ENCODE data around the gene LRIG1.

The LRIG1 gene

DNA sequence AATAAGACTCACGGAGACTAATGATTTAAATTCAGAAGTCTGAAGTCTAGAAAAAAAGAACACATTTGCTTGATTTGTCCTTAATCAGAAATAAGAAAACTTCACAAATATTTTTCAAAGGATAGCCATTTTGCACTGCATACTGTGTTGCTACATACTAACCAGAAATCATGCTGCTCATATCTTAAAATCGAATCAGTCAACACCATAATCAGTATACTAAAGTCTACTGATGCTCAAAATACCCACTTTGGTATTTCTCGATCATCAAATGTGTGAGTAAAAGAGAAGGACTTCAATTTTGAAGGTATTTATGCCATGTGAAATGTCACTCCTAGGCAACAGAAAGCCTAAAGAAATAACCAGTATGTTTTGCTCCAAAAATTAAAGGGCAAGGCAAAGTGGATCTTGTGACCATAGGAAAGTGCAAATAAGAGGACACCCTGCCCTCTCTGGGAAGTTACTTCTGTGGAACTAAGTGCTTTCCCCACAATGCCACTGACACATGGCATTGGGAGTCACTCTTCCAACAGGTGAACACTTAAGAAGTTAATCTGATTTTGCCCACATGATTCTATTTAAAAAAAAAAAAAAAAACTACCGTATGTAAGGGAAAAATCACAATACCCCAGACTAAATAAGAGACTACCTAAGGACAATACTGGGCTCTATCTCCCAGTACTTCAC, 2.7 kb downstream of the LRIG1 start:
- H3K27ac Mint-ChIP-seq: peak overlapping the region; percentile 24
- H3K36me3 Mint-ChIP-seq (ENCODE audit: low read depth): peaks cover 11% of the 10 kb centered on the region
- peaks cover 74% of the 10 kb centered on the region for H3K4me1 Mint-ChIP-seq (ENCODE audit: low read depth)
- DNase-seq (ENCODE audit: low spot score): no peak
- H3K4me3 Mint-ChIP-seq: peak overlapping the region; percentile 87
- peaks cover 12% of the 10 kb centered on the region for H3K27me3 Mint-ChIP-seq (ENCODE audit: low read depth)
- H3K9me3 Mint-ChIP-seq: no peaks in the 10 kb centered on the region

GRCh38 chr3:66497288-66497984, 3.4 kb downstream of the LRIG1 start:
- Mint-ChIP-seq H3K9me3 (no peaks in the 10 kb centered on the region), H3K4me3 (peak overlapping the region; percentile 87), H3K4me1 (ENCODE audit: low read depth) (peaks cover 74% of the 10 kb centered on the region), H3K27me3 (ENCODE audit: low read depth) (peaks cover 7% of the 10 kb centered on the region), H3K36me3 (ENCODE audit: low read depth) (peaks cover 11% of the 10 kb centered on the region), H3K27ac (peak overlapping the region; percentile 89)
- no peak for DNase-seq (ENCODE audit: low spot score)

DNA sequence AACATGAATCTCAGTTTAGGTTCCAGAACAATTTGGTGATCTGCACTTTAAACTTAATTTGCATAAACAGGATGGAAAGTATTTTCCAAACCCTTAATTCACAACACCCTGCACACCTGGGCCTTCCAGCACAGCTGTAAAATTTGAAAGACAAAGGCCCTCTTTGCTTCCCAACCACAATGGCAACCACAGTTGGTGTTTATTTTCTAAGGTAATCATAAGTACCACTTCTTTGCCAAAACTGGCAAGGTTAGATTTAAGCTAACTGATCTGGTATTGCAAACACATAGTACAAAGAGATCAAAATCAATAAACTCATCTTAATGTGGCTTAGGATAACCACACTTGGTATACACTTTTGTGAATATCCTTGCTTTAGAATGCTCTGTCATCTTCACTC, 4.1 kb downstream of the LRIG1 start:
- peaks cover 78% of the 10 kb centered on the region for H3K4me1 Mint-ChIP-seq (ENCODE audit: low read depth)
- peak overlapping the region; percentile 89 for H3K27ac Mint-ChIP-seq
- H3K4me3 Mint-ChIP-seq: peak overlapping the region; percentile 87
- no peak for DNase-seq (ENCODE audit: low spot score)
- no peaks in the 10 kb centered on the region for H3K9me3 Mint-ChIP-seq
- H3K36me3 Mint-ChIP-seq (ENCODE audit: low read depth): peaks cover 16% of the 10 kb centered on the region
- H3K27me3 Mint-ChIP-seq (ENCODE audit: low read depth): peaks cover 2% of the 10 kb centered on the region

- peaks cover 2% of the 10 kb centered on the region for H3K27me3 Mint-ChIP-seq (ENCODE audit: low read depth)
- H3K4me1 Mint-ChIP-seq (ENCODE audit: low read depth): peaks cover 78% of the 10 kb centered on the region
- DNase-seq (ENCODE audit: low spot score): no peak
- peak overlapping the region; percentile 87 for H3K4me3 Mint-ChIP-seq
- H3K27ac Mint-ChIP-seq: peak overlapping the region; percentile 73
- H3K9me3 Mint-ChIP-seq: no peaks in the 10 kb centered on the region
- H3K36me3 Mint-ChIP-seq (ENCODE audit: low read depth): peaks cover 16% of the 10 kb centered on the region
Observed at GRCh38 chr3:66496301-66496700, 4.5 kb downstream of the LRIG1 start.

DNA sequence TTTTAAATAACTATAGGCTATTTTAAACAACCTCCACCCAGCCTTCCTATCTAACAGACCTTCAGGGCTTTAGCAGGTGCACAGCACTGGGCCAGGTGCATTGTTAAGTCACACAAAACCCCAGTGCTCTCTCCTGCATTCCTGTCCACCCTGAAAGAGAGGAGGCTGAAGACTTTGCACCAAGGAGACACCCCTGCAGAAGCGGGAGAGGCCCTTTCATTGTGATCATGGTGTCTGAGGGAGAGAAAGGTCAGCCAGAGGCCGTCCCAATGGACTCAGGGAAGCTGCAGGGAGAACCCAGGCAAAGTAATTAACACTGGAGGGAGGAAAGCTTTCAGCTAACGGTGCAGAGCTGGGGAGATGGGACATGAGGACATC, 5.2 kb downstream of the LRIG1 start:
- DNase-seq (ENCODE audit: low spot score): no peak
- peaks cover 16% of the 10 kb centered on the region for H3K36me3 Mint-ChIP-seq (ENCODE audit: low read depth)
- H3K27ac Mint-ChIP-seq: no peak overlapping the region
- no peaks in the 10 kb centered on the region for H3K27me3 Mint-ChIP-seq (ENCODE audit: low read depth)
- H3K9me3 Mint-ChIP-seq: no peaks in the 10 kb centered on the region
- peak overlapping the region; percentile 87 for H3K4me3 Mint-ChIP-seq
- peaks cover 82% of the 10 kb centered on the region for H3K4me1 Mint-ChIP-seq (ENCODE audit: low read depth)

DNA sequence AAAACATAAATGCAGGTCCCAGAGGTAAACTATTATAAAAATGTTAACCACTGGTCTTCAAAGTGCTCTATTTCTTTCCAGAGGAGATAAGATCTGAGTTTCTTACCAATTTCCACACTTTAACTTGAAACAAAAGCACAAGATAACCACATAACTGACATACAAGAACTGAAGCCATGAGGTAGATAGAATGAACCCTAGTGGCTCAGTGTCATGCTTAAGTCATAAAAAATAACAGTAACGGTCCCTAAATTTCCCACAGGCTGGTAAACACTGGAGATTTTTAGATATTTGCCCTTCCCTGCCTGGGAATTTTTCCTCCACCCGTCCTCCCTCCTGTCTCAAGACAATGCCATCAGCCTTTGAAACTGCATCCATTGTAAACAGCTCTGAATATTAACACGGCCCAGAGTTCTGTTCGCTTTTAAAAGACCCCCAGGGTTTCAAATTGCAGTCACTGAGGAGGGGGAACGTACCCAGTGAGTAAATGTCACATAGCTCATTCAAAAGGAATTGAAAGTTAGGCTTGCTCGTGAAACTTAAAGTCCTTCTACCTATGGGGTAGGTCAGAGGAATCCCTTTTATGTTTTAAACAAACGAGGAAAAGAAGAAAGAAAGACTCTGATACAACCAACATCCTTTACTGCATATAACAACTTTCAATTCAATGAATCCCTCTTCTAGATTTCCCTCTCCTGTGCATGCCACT, 5.7 kb downstream of the LRIG1 start:
- Mint-ChIP-seq H3K4me3 (peak overlapping the region; percentile 87), H3K9me3 (no peaks in the 10 kb centered on the region), H3K27me3 (ENCODE audit: low read depth) (no peaks in the 10 kb centered on the region), H3K27ac (peak overlapping the region; percentile 84), H3K36me3 (ENCODE audit: low read depth) (peaks cover 18% of the 10 kb centered on the region), H3K4me1 (ENCODE audit: low read depth) (peaks cover 88% of the 10 kb centered on the region)
- no peak for DNase-seq (ENCODE audit: low spot score)

DNA sequence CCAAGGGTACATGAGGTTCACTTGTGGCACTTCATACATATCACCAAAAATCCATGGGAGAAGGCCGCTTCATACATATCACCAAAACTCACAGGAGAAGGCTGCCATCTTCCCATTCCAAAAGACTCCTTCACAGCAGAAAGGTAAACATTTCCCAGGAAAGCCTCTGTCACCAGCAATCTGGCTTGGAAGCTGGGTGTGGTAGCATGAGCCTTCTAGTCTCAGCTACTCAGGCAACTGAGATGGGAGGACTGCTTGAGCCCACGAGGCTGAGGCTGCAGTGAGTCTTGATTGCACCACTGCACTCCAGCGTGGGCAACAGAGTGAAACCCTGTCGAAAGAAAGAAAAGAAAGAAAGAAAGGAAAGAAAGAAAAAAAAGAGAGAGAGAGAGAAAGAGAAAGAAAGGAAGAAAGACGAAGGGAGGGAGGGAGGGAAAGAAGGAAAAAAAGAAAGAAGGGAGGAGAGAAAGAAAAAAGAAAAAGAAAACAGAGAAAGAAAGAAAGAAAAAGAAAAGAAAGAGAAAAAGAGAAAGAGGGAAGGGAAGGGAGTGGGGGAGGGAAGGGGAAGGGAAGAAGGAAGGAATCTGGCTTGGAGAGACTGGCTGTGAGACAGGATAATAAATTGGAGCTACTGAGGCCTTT, 7.2 kb downstream of the LRIG1 start:
- Mint-ChIP-seq H3K9me3 (no peaks in the 10 kb centered on the region), H3K4me3 (peak overlapping the region; percentile 80), H3K27ac (peak overlapping the region; percentile 77), H3K36me3 (ENCODE audit: low read depth) (peaks cover 20% of the 10 kb centered on the region), H3K4me1 (ENCODE audit: low read depth) (peaks cover 94% of the 10 kb centered on the region), H3K27me3 (ENCODE audit: low read depth) (no peaks in the 10 kb centered on the region)
- no peak for DNase-seq (ENCODE audit: low spot score)

DNA sequence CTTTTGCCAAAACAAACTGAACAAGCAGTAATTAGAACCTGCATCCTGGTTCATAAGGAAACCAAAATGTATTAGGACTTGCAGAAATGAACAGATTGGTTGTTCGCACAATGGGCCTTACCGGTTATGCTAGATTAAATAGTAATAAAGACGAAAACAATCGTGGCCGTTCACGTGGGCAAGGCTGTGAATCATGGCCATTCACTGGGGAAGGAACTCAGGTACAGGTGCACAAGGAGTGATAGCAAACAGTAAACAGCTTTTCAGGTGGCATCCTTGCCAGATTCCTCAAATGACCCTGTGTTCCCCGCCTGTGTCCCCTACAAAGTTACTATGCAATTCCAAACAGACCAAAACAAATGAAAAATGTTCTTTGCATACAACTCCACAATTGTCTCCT, 8.2 kb downstream of the LRIG1 start:
- Mint-ChIP-seq H3K4me1 (ENCODE audit: low read depth) (peaks cover 87% of the 10 kb centered on the region), H3K27me3 (ENCODE audit: low read depth) (no peaks in the 10 kb centered on the region), H3K4me3 (peak overlapping the region; percentile 40), H3K36me3 (ENCODE audit: low read depth) (peaks cover 20% of the 10 kb centered on the region), H3K27ac (peak overlapping the region; percentile 2), H3K9me3 (no peaks in the 10 kb centered on the region)
- DNase-seq (ENCODE audit: low spot score): no peak

DNA sequence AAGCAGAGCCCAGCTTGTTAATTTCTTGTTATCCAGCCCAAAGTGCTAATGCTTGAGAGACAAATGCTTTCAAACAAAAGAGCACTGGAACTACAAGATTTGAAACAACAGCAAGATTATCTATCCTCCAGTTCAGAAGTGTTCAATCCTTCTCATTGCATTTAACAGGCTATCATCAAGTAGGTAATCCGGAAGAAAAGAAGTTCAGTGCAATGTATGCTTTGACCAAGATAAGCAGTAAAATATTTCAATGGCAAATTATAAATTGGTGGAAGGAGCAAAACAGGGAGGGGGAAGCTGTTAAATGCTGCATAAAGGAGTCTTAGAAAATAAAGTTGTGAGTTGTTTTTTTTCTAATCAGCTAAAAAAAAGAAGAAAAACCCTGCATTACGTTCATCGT, 8.8 kb downstream of the LRIG1 start:
- Mint-ChIP-seq H3K4me1 (ENCODE audit: low read depth) (peaks cover 88% of the 10 kb centered on the region), H3K9me3 (no peaks in the 10 kb centered on the region), H3K36me3 (ENCODE audit: low read depth) (peaks cover 20% of the 10 kb centered on the region), H3K4me3 (peak overlapping the region; percentile 40), H3K27ac (peak overlapping the region; percentile 50), H3K27me3 (ENCODE audit: low read depth) (no peaks in the 10 kb centered on the region)
- no peak for DNase-seq (ENCODE audit: low spot score)

- H3K4me1 Mint-ChIP-seq (ENCODE audit: low read depth): peaks cover 87% of the 10 kb centered on the region
- H3K9me3 Mint-ChIP-seq: no peaks in the 10 kb centered on the region
- H3K4me3 Mint-ChIP-seq: peak overlapping the region; percentile 76
- H3K27me3 Mint-ChIP-seq (ENCODE audit: low read depth): no peaks in the 10 kb centered on the region
- H3K36me3 Mint-ChIP-seq (ENCODE audit: low read depth): peaks cover 23% of the 10 kb centered on the region
- DNase-seq (ENCODE audit: low spot score): no peak
- H3K27ac Mint-ChIP-seq: peak overlapping the region; percentile 58
Observed at GRCh38 chr3:66490984-66491383, 9.8 kb downstream of the LRIG1 start.

- H3K27ac Mint-ChIP-seq: peak overlapping the region; percentile 84
- H3K27me3 Mint-ChIP-seq (ENCODE audit: low read depth): no peaks in the 10 kb centered on the region
- H3K4me3 Mint-ChIP-seq: peak overlapping the region; percentile 76
- peaks cover 27% of the 10 kb centered on the region for H3K36me3 Mint-ChIP-seq (ENCODE audit: low read depth)
- no peak for DNase-seq (ENCODE audit: low spot score)
- no peaks in the 10 kb centered on the region for H3K9me3 Mint-ChIP-seq
- H3K4me1 Mint-ChIP-seq (ENCODE audit: low read depth): peaks cover 87% of the 10 kb centered on the region
Observed at GRCh38 chr3:66490214-66490613, 10.6 kb downstream of the LRIG1 start.

GRCh38 chr3:66489581-66489980, 11.2 kb downstream of the LRIG1 start:
- peak overlapping the region; percentile 84 for H3K27ac Mint-ChIP-seq
- H3K4me3 Mint-ChIP-seq: peak overlapping the region; percentile 76
- peaks cover 82% of the 10 kb centered on the region for H3K4me1 Mint-ChIP-seq (ENCODE audit: low read depth)
- H3K36me3 Mint-ChIP-seq (ENCODE audit: low read depth): peaks cover 27% of the 10 kb centered on the region
- no peaks in the 10 kb centered on the region for H3K27me3 Mint-ChIP-seq (ENCODE audit: low read depth)
- DNase-seq (ENCODE audit: low spot score): no peak
- no peaks in the 10 kb centered on the region for H3K9me3 Mint-ChIP-seq

DNA sequence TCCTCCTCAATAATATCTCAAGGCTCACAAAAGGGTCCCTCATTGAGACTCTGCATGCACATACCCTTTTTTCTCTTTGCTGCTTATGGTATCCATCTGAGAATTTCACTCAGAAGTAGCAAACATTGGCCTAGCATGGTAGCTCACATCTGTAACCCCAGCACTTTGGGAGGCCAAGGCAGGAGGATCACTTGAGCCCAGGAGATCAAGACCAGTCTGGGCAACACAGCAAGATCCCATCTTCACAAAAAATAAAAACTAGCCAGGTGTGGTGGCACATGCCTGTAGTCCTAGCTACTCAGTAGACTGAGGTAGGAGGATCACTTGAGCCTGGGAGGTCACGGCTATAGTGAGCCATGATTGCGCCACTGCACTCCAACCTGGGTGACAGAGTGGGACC, 11.7 kb downstream of the LRIG1 start:
- Mint-ChIP-seq H3K27me3 (ENCODE audit: low read depth) (no peaks in the 10 kb centered on the region), H3K27ac (peak overlapping the region; percentile 84), H3K9me3 (no peaks in the 10 kb centered on the region), H3K4me1 (ENCODE audit: low read depth) (peaks cover 84% of the 10 kb centered on the region), H3K4me3 (peak overlapping the region; percentile 76), H3K36me3 (ENCODE audit: low read depth) (peaks cover 30% of the 10 kb centered on the region)
- no peak for DNase-seq (ENCODE audit: low spot score)

DNA sequence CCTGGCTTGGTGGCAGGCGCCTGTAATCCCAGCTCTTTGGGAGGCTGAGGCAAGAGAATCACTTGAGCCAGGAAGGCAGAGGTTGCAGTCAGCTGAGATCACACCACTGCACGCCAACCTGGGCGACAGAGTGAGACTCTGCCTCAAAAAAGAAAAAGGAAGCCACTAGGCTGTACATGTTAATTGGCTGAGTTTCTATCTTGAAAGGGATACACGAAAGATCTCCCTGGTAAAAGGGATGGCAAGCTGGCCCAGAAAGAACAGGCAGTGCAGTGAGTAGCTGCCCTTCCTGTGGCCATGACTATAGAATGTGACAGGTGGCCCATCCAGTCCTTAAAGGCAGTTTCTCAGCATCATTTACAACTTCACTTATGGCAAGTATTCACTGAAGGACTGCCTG, 12.3 kb downstream of the LRIG1 start:
- Mint-ChIP-seq H3K36me3 (ENCODE audit: low read depth) (peaks cover 29% of the 10 kb centered on the region), H3K9me3 (no peaks in the 10 kb centered on the region), H3K27ac (peak overlapping the region; percentile 57), H3K4me3 (peak overlapping the region; percentile 45), H3K4me1 (ENCODE audit: low read depth) (peaks cover 84% of the 10 kb centered on the region), H3K27me3 (ENCODE audit: low read depth) (no peaks in the 10 kb centered on the region)
- DNase-seq (ENCODE audit: low spot score): no peak

Data from T-helper 2 cell treated with Interferon-gamma antibody and Interleukin-4, amounts not matched to agents 5 μg/mL and 100 μg/mL, for 36 hours (primary cell).